ENCODE results near the gene ROBO3. TPM values are rescaled to one million over a fixed set of nuclear protein-coding genes. Genes with fewer than 3 reads are reported as not detected.

ROBO3 gene
- total and polyA plus RNA-seq, 2 donors (not counting 3 experiments of a cell fraction or from before 2014, with no cell fraction given), result 27.1 to 65.4 TPM

GRCh38 chr11:124870430-124870829, 5.2 kb downstream of the ROBO3 start:
- Histone ChIP-seq H3K4me2 (ENCODE audit: insufficient read depth, low read length) (no peak overlapping the region), H3K4me1 (ENCODE audit: control insufficient read depth, extremely low read depth, insufficient read depth, low read length) (peaks cover 3% of the 10 kb centered on the region), H4K20me1 (replicated peaks; ENCODE audit: control insufficient read depth, extremely low read depth, insufficient read depth, low read length) (no peaks in the 10 kb centered on the region), H3K4me3 (replicated peaks in 1 of 3; ENCODE audit: insufficient read depth in 1 of 3, low read depth in 1 of 3, low read length in 3 of 3) (no peak overlapping the region), H3K9me3 (replicated peaks; ENCODE audit: control insufficient read depth, insufficient read depth, low read length) (no peaks in the 10 kb centered on the region), H3K27ac (ENCODE audit: insufficient read depth, low read depth, low read length) (no peak overlapping the region), H3K9ac (replicated peaks; ENCODE audit: extremely low read depth, insufficient read depth, low read length) (no peak overlapping the region), H3K79me2 (ENCODE audit: control insufficient read depth, insufficient read depth, low read length) (no peaks in the 10 kb centered on the region), H3K36me3 (ENCODE audit: control insufficient read depth in 2 of 2, extremely low read depth in 1 of 2, insufficient read depth in 2 of 2, low read length in 2 of 2) (no peaks in the 10 kb centered on the region), H2AFZ (ENCODE audit: low read depth, low read length) (no peak overlapping the region), H3K9me1 (replicated peaks; ENCODE audit: control insufficient read depth, extremely low read depth, insufficient read depth, low read length) (no peaks in the 10 kb centered on the region), H3K27me3 (ENCODE audit: control insufficient read depth in 2 of 2, insufficient read depth in 2 of 2, low read length in 2 of 2) (peaks cover 70 to 80% of the 10 kb centered on the region in 2 experiments)
- ChIA-PET CTCF (interaction anchor here (1.0 to 1.5 kb wide), 4 partner anchors 11 to 226 kb away, joined by 3 to 5 read pairs (median 4); no protein-coding TSS in a partner anchor), POLR2A (no interaction called here)
- TF ChIP-seq FOS (IDR thresholded peaks at IDR 0.05; ENCODE audit: borderline replicate concordance, insufficient read depth, low read length) (no peak), POLR2AphosphoS5 (IDR thresholded peaks at IDR 0.05; ENCODE audit: insufficient read depth, low read depth, low read length) (no peak), GATA2 (IDR thresholded peaks at IDR 0.05; ENCODE audit: insufficient read depth, insufficient read length, low read depth, low read length) (no peak), POLR2A (IDR thresholded peaks at IDR 0.05; ENCODE audit: low read depth, low read length) (no peak), MYC (IDR thresholded peaks at IDR 0.05; ENCODE audit: low read depth, low read length) (no peak), EZH2 (IDR thresholded peaks at IDR 0.05; ENCODE audit: borderline replicate concordance, low read depth, low read length, severe bottlenecking) (no peak), JUN (IDR thresholded peaks at IDR 0.05; ENCODE audit: borderline replicate concordance, insufficient read depth, insufficient read length, low read depth) (no peak), CTCF (IDR thresholded peaks at IDR 0.05; ENCODE audit: extremely low read depth in 1 of 2, insufficient read depth in 1 of 2, low read depth in 1 of 2, low read length in 2 of 2) (no peak), MAX (IDR thresholded peaks at IDR 0.05; ENCODE audit: insufficient read depth, insufficient read length) (no peak)
- intact Hi-C loops (cut with micrococcal nuclease), result no loop called here
- dilution Hi-C loops (cut with MboI; ENCODE audit: extremely low pct_ligation_motif_present, low sequenced_read_pairs), result no loop called here
- FAIRE-seq (no peak), DNase-seq (ENCODE audit: low read depth, low spot score) (no peak)
- BruUV-seq (replicated peaks), result no TSS peak
